Sigmoid colon (tissue), 7 donors: Measurements from ENCODE around the gene SPINDOC. TPM values are rescaled to one million over a fixed set of nuclear protein-coding genes. Genes with fewer than 3 reads are reported as not detected.
A peak's percentile ranks its signal among the peaks of the same experiment; 100 is the strongest.

ENCODE experiments used
- DNase-seq: peaks from one replicate; pipeline ENCODE4 v3.0.0-alpha.2; 2019
- H3K27ac ChIP-seq, 4 donors: fragments of 200-600 bp; sonication (generic); one replicate each; pipeline ENCODE4 v1.5.1; 2016 to 2019; ENCODE audit warnings: mild to moderate bottlenecking in 1 of 4
- H3K27me3 ChIP-seq, 3 donors: fragments of 200-600 bp; sonication (generic); one replicate each; pipeline ENCODE4 v1.5.1; 2019; ENCODE audit warnings: mild to moderate bottlenecking in 1 of 3
- H3K36me3 ChIP-seq, 4 donors: fragments of 200-600 bp; sonication (generic); one replicate each; pipeline ENCODE4 v1.5.1; 2016 to 2019
- H3K4me1 ChIP-seq, 4 donors: fragments of 200-600 bp; sonication (generic); one replicate each; pipeline ENCODE4 v1.5.1; 2017 to 2019
- H3K4me3 ChIP-seq, 4 donors: fragments of 200-600 bp; sonication (generic); one replicate each; pipeline ENCODE4 v1.5.1; 2017 to 2019; ENCODE audit warnings: mild to moderate bottlenecking in 2 of 4, moderate library complexity in 1 of 4
- H3K9me3 ChIP-seq, 4 donors: fragments of 200-600 bp in 3 of 4; sonication (generic) in 3 of 4; one replicate each; pipeline versions ENCODE4 v1.5.1 to v1.6.1; 2013 to 2019
- EP300 ChIP-seq, 4 donors: sonication (generic); formaldehyde crosslinking; IDR thresholded peaks; one replicate each; pipeline ENCODE4 v1.6.1; 2017; ENCODE audit warnings: antibody characterized with exemption in 4 of 4
- POLR2A ChIP-seq, 2 donors: fragments of 450-650 bp; IDR thresholded peaks; one replicate each; pipeline ENCODE4 v1.6.1; 2016; ENCODE audit warnings: antibody characterized with exemption in 2 of 2, mild to moderate bottlenecking in 2 of 2, moderate library complexity in 2 of 2
- POLR2AphosphoS5 ChIP-seq, 4 donors: sonication (generic); formaldehyde crosslinking; IDR thresholded peaks; one replicate each; pipeline ENCODE4 v1.6.1; 2017; ENCODE audit warnings: antibody characterized with exemption in 4 of 4
- WGBS, 2 donors: extraction: QIAGEN DNeasy Blood & Tissue Kit; methylation state at CpG; one replicate each; pipeline ENCODE4 v1.1.7; 2013; 5-methylcytosine and 5-hydroxymethylcytosine counted together
- intact Hi-C: fragments of 100-400 bp; cut with DNase I; formaldehyde crosslinking; loops from one replicate; pipeline ENCODE4 v1.15.1; 2023
- polyA plus RNA-seq, 3 donors: library from polyadenylated mRNA; stranded (reverse); fragments of 200-250 nt; gene quantifications; one replicate each; pipeline ENCODE4 v1.2.3, GENCODE V29; 2013
- total RNA-seq, 4 donors: library from RNA; depleted of rRNA; stranded (reverse); fragments of >200 nt; gene quantifications; one replicate each; pipeline ENCODE4 v1.1.0, GENCODE V29; 2016
- TF ChIP-seq, protein P1 (sequence below), 4 experiments: fragments of 450-650 bp in 3 of 4; fragments of 200-600 bp in 1 of 4; IDR thresholded peaks; one replicate each; pipeline ENCODE4 v1.5.1; 2016 to 2019; ENCODE audit warnings: antibody characterized with exemption in 4 of 4, mild to moderate bottlenecking in 3 of 4, moderate library complexity in 2 of 4
- donor health status: healthy with polysubstance abuse.
- donor health status: Bipolar disorder and iron deficiency.
- donor health status: healthy.

The SPINDOC gene
- total and polyA plus RNA-seq, 7 donors, result 4.6 to 15.2 (median 12.2) TPM

DNA sequence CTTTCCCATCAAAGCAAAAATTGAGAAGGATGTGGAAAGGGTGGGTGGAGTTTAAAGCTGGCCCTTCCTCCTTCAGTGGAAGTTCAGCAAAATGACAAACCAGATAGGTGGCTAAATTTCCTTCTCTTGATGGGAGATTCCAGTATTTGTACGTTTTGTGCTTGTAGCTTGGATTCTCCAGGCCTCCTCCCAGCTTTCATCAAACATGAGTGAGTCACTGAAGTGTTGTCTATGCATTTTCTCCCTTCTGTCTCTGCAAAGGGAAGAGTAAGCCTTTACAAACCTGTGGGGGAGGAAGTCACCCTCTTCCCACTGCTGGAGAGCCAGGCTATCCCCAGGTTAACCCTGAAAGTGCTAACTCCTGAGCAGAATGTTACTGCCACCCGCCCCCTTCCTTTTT, 32.0 kb downstream of the SPINDOC start:
- H3K9me3 ChIP-seq, result no peaks in the 10 kb centered on the region
- WGBS, 2 donors, result 53 to 68% methylated on average over 2 of the region's 2 CpGs
- peaks cover 0 to 66% (median 60%) of the 10 kb centered on the region in 4 donors for H3K4me1 ChIP-seq
- H3K36me3 ChIP-seq, result peaks cover 0 to 20% (median 4%) of the 10 kb centered on the region in 4 donors
- DNase-seq, result no peak
- H3K4me3 ChIP-seq, result no peak overlapping the region
- H3K27ac ChIP-seq, result peak overlapping the region in 2 of 4 donors; percentile 18 to 48
- TF ChIP-seq EP300 (IDR thresholded peaks at IDR 0.05) (no peak), POLR2AphosphoS5 (IDR thresholded peaks at IDR 0.05) (no peak), POLR2A (IDR thresholded peaks at IDR 0.05) (no peak)
- TF ChIP-seq, protein P1, sequence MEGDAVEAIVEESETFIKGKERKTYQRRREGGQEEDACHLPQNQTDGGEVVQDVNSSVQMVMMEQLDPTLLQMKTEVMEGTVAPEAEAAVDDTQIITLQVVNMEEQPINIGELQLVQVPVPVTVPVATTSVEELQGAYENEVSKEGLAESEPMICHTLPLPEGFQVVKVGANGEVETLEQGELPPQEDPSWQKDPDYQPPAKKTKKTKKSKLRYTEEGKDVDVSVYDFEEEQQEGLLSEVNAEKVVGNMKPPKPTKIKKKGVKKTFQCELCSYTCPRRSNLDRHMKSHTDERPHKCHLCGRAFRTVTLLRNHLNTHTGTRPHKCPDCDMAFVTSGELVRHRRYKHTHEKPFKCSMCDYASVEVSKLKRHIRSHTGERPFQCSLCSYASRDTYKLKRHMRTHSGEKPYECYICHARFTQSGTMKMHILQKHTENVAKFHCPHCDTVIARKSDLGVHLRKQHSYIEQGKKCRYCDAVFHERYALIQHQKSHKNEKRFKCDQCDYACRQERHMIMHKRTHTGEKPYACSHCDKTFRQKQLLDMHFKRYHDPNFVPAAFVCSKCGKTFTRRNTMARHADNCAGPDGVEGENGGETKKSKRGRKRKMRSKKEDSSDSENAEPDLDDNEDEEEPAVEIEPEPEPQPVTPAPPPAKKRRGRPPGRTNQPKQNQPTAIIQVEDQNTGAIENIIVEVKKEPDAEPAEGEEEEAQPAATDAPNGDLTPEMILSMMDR (IDR thresholded peaks at IDR 0.05), result no peak
- no peaks in the 10 kb centered on the region for H3K27me3 ChIP-seq
- intact Hi-C loops, result no loop called here

DNA sequence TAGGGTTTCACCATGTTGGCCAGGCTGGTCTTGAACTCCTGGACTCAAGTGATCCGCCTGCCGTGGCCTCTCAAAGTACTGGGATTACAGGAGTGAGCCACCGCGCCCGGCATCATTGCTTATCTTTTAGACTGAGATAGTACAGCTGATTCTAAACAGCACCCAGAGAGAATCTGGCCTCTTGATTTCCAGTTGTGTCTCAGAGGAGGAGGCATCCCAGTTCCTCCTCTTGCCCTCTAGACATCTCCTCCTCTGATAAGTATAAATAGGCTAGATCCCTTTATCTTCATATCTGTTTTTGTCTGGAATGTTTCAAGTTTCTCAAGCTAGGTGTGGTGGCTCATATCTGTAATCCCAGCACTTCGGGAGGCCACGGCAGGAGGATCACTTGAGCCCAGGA, 32.7 kb downstream of the SPINDOC start:
- Histone ChIP-seq H3K27ac (no peak overlapping the region), H3K4me3 (no peak overlapping the region), H3K36me3 (peaks cover 0 to 25% (median 4%) of the 10 kb centered on the region in 4 donors), H3K9me3 (no peaks in the 10 kb centered on the region), H3K4me1 (peaks cover 0 to 66% (median 57%) of the 10 kb centered on the region in 4 donors), H3K27me3 (no peaks in the 10 kb centered on the region)
- no peak for DNase-seq
- WGBS, 2 donors, result 90 to 91% methylated on average over 7 of the region's 7 CpGs
- TF ChIP-seq POLR2AphosphoS5 (IDR thresholded peaks at IDR 0.05), result no peak
- TF ChIP-seq, protein P1 (IDR thresholded peaks at IDR 0.05), result no peak
- no peak for TF ChIP-seq EP300 (IDR thresholded peaks at IDR 0.05)
- TF ChIP-seq POLR2A (IDR thresholded peaks at IDR 0.05), result no peak
- intact Hi-C loops, result no loop called here

DNA sequence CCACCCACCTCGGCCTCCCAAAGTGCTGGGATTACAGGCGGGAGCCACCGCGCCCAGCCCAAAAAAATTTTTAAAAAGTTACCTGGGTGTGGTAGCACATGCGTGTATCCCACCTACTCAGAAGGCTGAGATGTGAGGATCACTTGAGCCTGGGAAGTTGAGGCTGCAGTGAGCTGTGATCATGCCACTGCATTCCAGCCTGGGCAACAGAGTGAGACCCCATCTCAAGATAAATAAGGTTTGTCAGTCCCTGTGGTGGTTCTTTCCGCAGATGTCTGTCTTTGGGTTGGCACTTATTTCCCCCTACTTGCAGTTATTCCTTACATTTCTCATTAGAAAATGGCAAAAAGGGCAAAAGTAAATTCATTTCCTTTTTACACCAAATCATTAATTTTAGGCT, 33.6 kb downstream of the SPINDOC start:
- H3K36me3 ChIP-seq, result peaks cover 0 to 22% (median 4%) of the 10 kb centered on the region in 4 donors
- 88 to 98% methylated on average over 6 of the region's 6 CpGs for WGBS, 2 donors
- no peak for DNase-seq
- no peak overlapping the region for H3K4me3 ChIP-seq
- no peaks in the 10 kb centered on the region for H3K9me3 ChIP-seq
- intact Hi-C loops, result no loop called here
- peaks cover 0 to 66% (median 56%) of the 10 kb centered on the region in 4 donors for H3K4me1 ChIP-seq
- peak overlapping the region in 1 of 4 donors; percentile 23 for H3K27ac ChIP-seq
- H3K27me3 ChIP-seq, result no peaks in the 10 kb centered on the region
- TF ChIP-seq POLR2A (IDR thresholded peaks at IDR 0.05), result no peak
- TF ChIP-seq, protein P1 (IDR thresholded peaks at IDR 0.05), result no peak

DNA sequence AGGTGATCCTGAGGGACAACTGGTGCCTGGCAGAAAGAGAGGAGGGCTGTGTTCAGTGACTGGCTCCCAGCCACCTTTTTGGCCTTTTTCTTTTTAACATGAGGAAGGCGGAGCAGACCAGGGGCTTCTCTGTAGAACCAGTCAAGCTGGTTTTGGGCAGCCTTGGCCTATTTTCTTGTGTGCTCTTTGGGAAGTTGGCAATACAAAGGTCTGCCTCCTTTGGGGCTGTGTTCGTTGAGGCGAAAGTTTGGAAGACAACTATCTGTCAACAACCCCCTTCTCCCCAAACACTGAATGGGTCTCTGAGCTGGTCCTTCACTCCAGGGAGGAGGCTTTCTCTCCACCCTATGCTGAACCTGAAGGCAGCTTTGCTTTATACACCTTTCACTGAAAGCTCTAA, 34.1 kb downstream of the SPINDOC start:
- Histone ChIP-seq H3K27me3 (no peaks in the 10 kb centered on the region), H3K27ac (peak overlapping the region in 1 of 4 donors; percentile 23), H3K9me3 (no peaks in the 10 kb centered on the region), H3K4me3 (no peak overlapping the region), H3K36me3 (peaks cover 0 to 17% (median 4%) of the 10 kb centered on the region in 4 donors), H3K4me1 (peaks cover 0 to 63% (median 53%) of the 10 kb centered on the region in 4 donors)
- no peak for TF ChIP-seq POLR2AphosphoS5 (IDR thresholded peaks at IDR 0.05)
- TF ChIP-seq, protein P1 (IDR thresholded peaks at IDR 0.05), result no peak
- no peak for TF ChIP-seq EP300 (IDR thresholded peaks at IDR 0.05)
- no peak for TF ChIP-seq POLR2A (IDR thresholded peaks at IDR 0.05)
- intact Hi-C loops, result no loop called here
- DNase-seq, result no peak
- 20 to 66% methylated on average over 3 of the region's 3 CpGs for WGBS, 2 donors

DNA sequence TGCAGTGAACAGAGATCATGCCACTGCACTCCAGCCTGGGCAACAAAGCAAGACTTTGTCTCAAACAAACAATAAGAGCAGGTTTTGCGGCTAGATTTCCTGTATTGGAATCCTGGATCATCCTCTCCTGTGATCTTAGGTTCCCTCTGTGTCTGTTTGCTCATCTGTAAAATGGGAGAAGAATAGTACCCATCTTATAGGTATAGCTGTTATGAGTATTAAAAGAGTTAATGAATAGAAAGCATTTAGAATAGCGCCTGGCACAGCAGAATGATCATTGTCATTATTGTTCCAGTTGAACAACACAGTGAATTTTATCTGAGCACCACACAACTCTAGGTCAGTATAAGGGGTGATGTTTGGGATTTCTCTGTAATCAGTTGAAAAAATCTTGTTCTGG, 36.4 kb downstream of the SPINDOC start:
- Histone ChIP-seq H3K36me3 (peaks cover 0 to 5% (median 0%) of the 10 kb centered on the region in 4 donors), H3K4me3 (no peak overlapping the region), H3K27ac (no peak overlapping the region), H3K27me3 (no peaks in the 10 kb centered on the region), H3K4me1 (peaks cover 0 to 46% (median 34%) of the 10 kb centered on the region in 4 donors), H3K9me3 (no peaks in the 10 kb centered on the region)
- 90 to 92% methylated on average over 2 of the region's 2 CpGs for WGBS, 2 donors
- DNase-seq, result no peak
- TF ChIP-seq POLR2A (IDR thresholded peaks at IDR 0.05), result no peak
- TF ChIP-seq, protein P1 (IDR thresholded peaks at IDR 0.05), result no peak
- intact Hi-C loops, result no loop called here
